ENCODE data around the gene NDUFAF4. TPM values are rescaled to one million over a fixed set of nuclear protein-coding genes. Genes with fewer than 3 reads are reported as not detected.

The NDUFAF4 gene
- 13.0 and 32.8 TPM in 2 replicates for total RNA-seq

GRCh38 chr6:96897396-96898240 is at the start of gene NDUFAF4:
Gene NDUFAF4, minus strand, starts transcription at chr6:96897891. Its CDS starts 90 bp downstream, at chr6:96897801.

Other genes with a start within 250 kb of the NDUFAF4 start
- gene GPR63, start 60.4 kb downstream of the NDUFAF4 start, total RNA-seq, result 0.72 and 1.9 TPM in 2 replicates
- gene KLHL32, start 26.8 kb upstream of the NDUFAF4 start, total RNA-seq, result under 0.01 TPM in 1 of 2 replicates, not detected in the other

Measured in tracheal epithelial cell (primary cell).